Ectodermal cell (in vitro differentiated cells): ENCODE data around the gene SUSD4.

ENCODE experiments used
- H3K27ac ChIP-seq: 2 replicates; pipeline ENCODE4 v1.7.0; 2013; ENCODE audit warnings: mild to moderate bottlenecking, low read depth, low read length; ENCODE audit not compliant: insufficient read depth, poor library complexity, severe bottlenecking
- H3K27me3 ChIP-seq: 2 replicates; pipeline ENCODE4 v1.7.0; 2013; ENCODE audit warnings: mild to moderate bottlenecking, low read length; ENCODE audit not compliant: insufficient read depth, control insufficient read depth, poor library complexity, severe bottlenecking
- H3K36me3 ChIP-seq: one replicate; pipeline ENCODE4 v1.7.0; 2013; ENCODE audit warnings: low read length; ENCODE audit not compliant: control insufficient read depth, insufficient read depth
- H3K4me1 ChIP-seq: one replicate; pipeline ENCODE4 v1.7.0; 2013; ENCODE audit warnings: low read length; ENCODE audit not compliant: control insufficient read depth, insufficient read depth
- H3K4me3 ChIP-seq: 2 replicates; pipeline ENCODE4 v1.7.0; 2013; ENCODE audit warnings: low read depth, low read length, control low read depth; ENCODE audit not compliant: insufficient read depth
- H3K9me3 ChIP-seq: 2 replicates; pipeline ENCODE4 v1.7.0; 2013; ENCODE audit warnings: mild to moderate bottlenecking, low read length, moderate library complexity; ENCODE audit not compliant: control insufficient read depth
- WGBS, 2 experiments: methylation state at CpG; one replicate each; pipeline ENCODE4 v1.1.7; 2013; ENCODE audit warnings: missing lambda C conversion rate in 2 of 2; 5-methylcytosine and 5-hydroxymethylcytosine counted together

The SUSD4 gene

GRCh38 chr1:223209992-223210787, 153.8 kb downstream of the SUSD4 start:
- 94 to 95% methylated on average over 7 of the region's 7 CpGs for WGBS, 2 experiments
- H3K36me3 ChIP-seq: no peaks in the 10 kb centered on the region
- no peak overlapping the region for H3K4me3 ChIP-seq
- peaks cover 3% of the 10 kb centered on the region for H3K4me1 ChIP-seq
- no peaks in the 10 kb centered on the region for H3K27me3 ChIP-seq
- H3K27ac ChIP-seq: no peak overlapping the region
- H3K9me3 ChIP-seq: no peaks in the 10 kb centered on the region

GRCh38 chr1:223209293-223209898, 154.6 kb downstream of the SUSD4 start:
- H3K4me3 ChIP-seq: no peak overlapping the region
- no peaks in the 10 kb centered on the region for H3K9me3 ChIP-seq
- 94 to 96% methylated on average over 7 of the region's 7 CpGs for WGBS, 2 experiments
- no peak overlapping the region for H3K27ac ChIP-seq
- H3K36me3 ChIP-seq: no peaks in the 10 kb centered on the region
- H3K27me3 ChIP-seq: no peaks in the 10 kb centered on the region
- peaks cover 3% of the 10 kb centered on the region for H3K4me1 ChIP-seq

DNA sequence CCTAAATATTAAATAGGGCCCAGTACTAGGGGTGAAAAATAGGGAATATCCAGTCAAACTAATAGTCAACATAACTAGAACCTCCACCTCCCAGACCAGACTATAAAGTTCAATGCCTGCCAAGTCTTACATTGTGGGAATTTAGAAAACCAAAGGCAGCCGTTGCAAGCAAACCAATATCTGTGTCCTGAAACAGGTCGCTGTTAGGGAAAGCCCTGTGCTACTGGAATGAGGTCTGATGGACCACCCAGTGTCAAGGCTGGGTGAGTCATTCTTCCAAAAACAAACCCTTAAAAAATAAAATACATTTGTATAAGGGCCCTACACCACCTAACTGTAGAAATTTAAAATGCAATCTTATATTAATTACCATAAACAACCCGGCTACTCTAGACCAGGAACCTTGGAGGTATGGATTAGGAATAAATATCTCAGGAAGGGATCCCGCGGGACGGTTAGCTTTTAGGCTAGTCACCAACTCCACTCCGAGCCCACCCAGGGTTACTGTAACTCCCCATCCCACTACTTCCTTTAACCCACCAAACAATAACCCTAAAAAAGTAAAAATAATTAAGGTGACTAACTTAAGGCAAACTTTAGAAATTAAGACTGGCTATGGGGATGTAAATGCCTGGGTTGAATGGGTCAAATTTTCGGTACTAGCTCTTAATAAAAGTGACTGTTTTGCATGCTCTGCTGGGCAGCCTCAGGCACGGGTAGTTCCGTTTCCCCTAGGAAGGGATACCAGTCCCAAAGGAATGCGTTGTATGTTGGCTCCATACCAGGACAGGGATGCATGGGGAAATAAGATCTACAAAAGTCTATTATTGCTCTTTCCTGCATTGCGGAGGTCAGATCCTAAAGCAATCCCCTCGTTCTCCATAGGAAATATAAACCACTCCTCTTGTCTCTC, 155.6 kb downstream of the SUSD4 start:
- H3K27me3 ChIP-seq: no peaks in the 10 kb centered on the region
- H3K4me1 ChIP-seq: peaks cover 3% of the 10 kb centered on the region
- H3K9me3 ChIP-seq: no peaks in the 10 kb centered on the region
- H3K27ac ChIP-seq: no peak overlapping the region
- 83 to 87% methylated on average over 8 to 12 of the region's 13 CpGs for WGBS, 2 experiments
- no peak overlapping the region for H3K4me3 ChIP-seq
- H3K36me3 ChIP-seq: no peaks in the 10 kb centered on the region

- peaks cover 3% of the 10 kb centered on the region for H3K4me1 ChIP-seq
- H3K4me3 ChIP-seq: no peak overlapping the region
- H3K9me3 ChIP-seq: no peaks in the 10 kb centered on the region
- no peaks in the 10 kb centered on the region for H3K36me3 ChIP-seq
- WGBS, 2 experiments: 71 to 74% methylated on average over 3 of the region's 3 CpGs
- no peaks in the 10 kb centered on the region for H3K27me3 ChIP-seq
- H3K27ac ChIP-seq: no peak overlapping the region
Measured at GRCh38 chr1:223207293-223208066, 156.5 kb downstream of the SUSD4 start.

DNA sequence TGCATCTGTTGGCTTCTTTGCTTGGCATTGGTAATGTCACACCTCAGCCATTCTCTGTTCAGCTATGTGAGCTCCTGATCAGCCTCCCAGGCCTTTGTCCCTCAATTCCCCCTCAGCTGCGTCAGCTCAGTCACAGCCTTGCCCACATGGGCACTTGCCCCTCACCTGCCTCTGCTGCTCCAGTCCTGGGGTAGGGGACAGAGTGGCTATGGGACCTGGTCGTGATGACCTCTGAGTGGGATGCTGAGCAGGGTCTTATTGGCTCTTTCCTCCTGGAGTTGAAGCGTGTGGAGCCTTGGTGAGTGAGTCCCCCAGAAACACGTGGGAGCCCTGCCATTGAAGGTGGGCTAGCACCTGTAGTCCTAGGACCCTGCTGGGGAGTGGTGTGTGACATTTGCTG, 159.6 kb downstream of the SUSD4 start:
- no peaks in the 10 kb centered on the region for H3K27me3 ChIP-seq
- WGBS, 2 experiments: 94 to 97% methylated on average over 4 of the region's 4 CpGs
- no peaks in the 10 kb centered on the region for H3K9me3 ChIP-seq
- H3K4me1 ChIP-seq: peaks cover 3% of the 10 kb centered on the region
- no peak overlapping the region for H3K27ac ChIP-seq
- no peaks in the 10 kb centered on the region for H3K36me3 ChIP-seq
- H3K4me3 ChIP-seq: no peak overlapping the region

- no peaks in the 10 kb centered on the region for H3K9me3 ChIP-seq
- no peak overlapping the region for H3K4me3 ChIP-seq
- 95 to 100% methylated on average over 3 to 5 of the region's 6 CpGs for WGBS, 2 experiments
- H3K27ac ChIP-seq: no peak overlapping the region
- no peaks in the 10 kb centered on the region for H3K27me3 ChIP-seq
- no peaks in the 10 kb centered on the region for H3K36me3 ChIP-seq
- no peaks in the 10 kb centered on the region for H3K4me1 ChIP-seq
Measured at GRCh38 chr1:223203694-223204093, 160.3 kb downstream of the SUSD4 start.

- no peaks in the 10 kb centered on the region for H3K36me3 ChIP-seq
- 95 to 96% methylated on average over 9 of the region's 9 CpGs for WGBS, 2 experiments
Measured at GRCh38 chr1:223203034-223203408, 161.0 kb downstream of the SUSD4 start.

GRCh38 chr1:223202376-223203033, 161.5 kb downstream of the SUSD4 start:
- Histone ChIP-seq H3K4me1 (no peaks in the 10 kb centered on the region), H3K4me3 (no peak overlapping the region), H3K27me3 (no peaks in the 10 kb centered on the region), H3K36me3 (no peaks in the 10 kb centered on the region), H3K9me3 (no peaks in the 10 kb centered on the region), H3K27ac (no peak overlapping the region)
- 89 to 90% methylated on average over 13 of the region's 13 CpGs for WGBS, 2 experiments

More at GRCh38 chr1:223203034-223203408, 161.0 kb downstream of the SUSD4 start:
- no peak overlapping the region for H3K4me3 ChIP-seq
- H3K27me3 ChIP-seq: no peaks in the 10 kb centered on the region
- H3K9me3 ChIP-seq: no peaks in the 10 kb centered on the region
- H3K4me1 ChIP-seq: no peaks in the 10 kb centered on the region
- no peak overlapping the region for H3K27ac ChIP-seq

GRCh38 chr1:223201967-223202366, 162.0 kb downstream of the SUSD4 start:
- 84 to 94% methylated on average over 2 of the region's 2 CpGs for WGBS, 2 experiments
- Histone ChIP-seq H3K9me3 (no peaks in the 10 kb centered on the region), H3K27me3 (no peaks in the 10 kb centered on the region), H3K4me3 (no peak overlapping the region), H3K36me3 (no peaks in the 10 kb centered on the region), H3K27ac (no peak overlapping the region), H3K4me1 (no peaks in the 10 kb centered on the region)
